Measurements from ENCODE around the gene ID1. TPM values are rescaled to one million over a fixed set of nuclear protein-coding genes. Genes with fewer than 3 reads are reported as not detected.

ID1 gene
- total and polyA plus RNA-seq, 2 of the 13 experiments (the other 11 are each of a cell fraction or from before 2014, with no cell fraction given) = 320 to 419 TPM

- TF ChIP-seq, protein P1, sequence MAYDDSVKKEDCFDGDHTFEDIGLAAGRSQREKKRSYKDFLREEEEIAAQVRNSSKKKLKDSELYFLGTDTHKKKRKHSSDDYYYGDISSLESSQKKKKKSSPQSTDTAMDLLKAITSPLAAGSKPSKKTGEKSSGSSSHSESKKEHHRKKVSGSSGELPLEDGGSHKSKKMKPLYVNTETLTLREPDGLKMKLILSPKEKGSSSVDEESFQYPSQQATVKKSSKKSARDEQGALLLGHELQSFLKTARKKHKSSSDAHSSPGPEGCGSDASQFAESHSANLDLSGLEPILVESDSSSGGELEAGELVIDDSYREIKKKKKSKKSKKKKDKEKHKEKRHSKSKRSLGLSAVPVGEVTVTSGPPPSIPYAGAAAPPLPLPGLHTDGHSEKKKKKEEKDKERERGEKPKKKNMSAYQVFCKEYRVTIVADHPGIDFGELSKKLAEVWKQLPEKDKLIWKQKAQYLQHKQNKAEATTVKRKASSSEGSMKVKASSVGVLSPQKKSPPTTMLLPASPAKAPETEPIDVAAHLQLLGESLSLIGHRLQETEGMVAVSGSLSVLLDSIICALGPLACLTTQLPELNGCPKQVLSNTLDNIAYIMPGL (CRISPR knock-in tag; IDR thresholded peaks at IDR 0.05; ENCODE audit: borderline replicate concordance in 1 of 2, low read depth in 1 of 2) = peak; percentile 2 to 13; a peak in 1 of 4 replicates
- TF ChIP-seq KLF11 (CRISPR knock-in tag; IDR thresholded peaks at IDR 0.05) (no peak), NR2F1 (CRISPR knock-in tag; IDR thresholded peaks at IDR 0.05) (no peak), ZNF256 (CRISPR knock-in tag; conservative IDR thresholded peaks at IDR 0.05) (0 out of 2 replicates have a peak, but pooled peaks have one; percentile 61), KLF16 (CRISPR knock-in tag; IDR thresholded peaks at IDR 0.05) (peak in 1 of 2 experiments; percentile 56; a peak in 2 of 4 replicates), ARID2 (CRISPR knock-in tag; IDR thresholded peaks at IDR 0.05; ENCODE audit: borderline replicate concordance) (peak; percentile 45; the same call in 1 of the 2 replicates), ZNF225 (CRISPR knock-in tag; IDR thresholded peaks at IDR 0.05) (no peak), MED13 (CRISPR knock-in tag; IDR thresholded peaks at IDR 0.05) (peak; percentile 43), CREB1 (IDR thresholded peaks at IDR 0.05) (peak; percentile 78), CREB1 (CRISPR knock-in tag; IDR thresholded peaks at IDR 0.05) (no peak), ELF3 (CRISPR knock-in tag; IDR thresholded peaks at IDR 0.05) (peak; percentile 6; the same call in 1 of the 2 replicates), HNRNPLL (IDR thresholded peaks at IDR 0.05; ENCODE audit: low read depth, low read length, poor library complexity, severe bottlenecking) (peak; percentile 57), ZNF235 (CRISPR knock-in tag; IDR thresholded peaks at IDR 0.05; ENCODE audit: borderline replicate concordance) (peak; percentile 46; the same call in 1 of the 2 replicates), KLF15 (CRISPR knock-in tag; IDR thresholded peaks at IDR 0.05; ENCODE audit: borderline replicate concordance) (peak; percentile 60; the same call in 1 of the 2 replicates), ZNF430 (CRISPR knock-in tag; IDR thresholded peaks at IDR 0.05) (peak; percentile 9; the same call in 1 of the 2 replicates), RXRB (CRISPR knock-in tag; IDR thresholded peaks at IDR 0.05; ENCODE audit: borderline replicate concordance) (peak; percentile 41; the same call in 1 of the 2 replicates), ZNF878 (CRISPR knock-in tag; IDR thresholded peaks at IDR 0.05) (0 out of 2 replicates have a peak, but pooled peaks have one; percentile 67), ZSCAN5A (CRISPR knock-in tag; IDR thresholded peaks at IDR 0.05; ENCODE audit: borderline replicate concordance) (no peak), ZKSCAN5 (CRISPR knock-in tag; IDR thresholded peaks at IDR 0.05) (no peak), ZNF777 (CRISPR knock-in tag; IDR thresholded peaks at IDR 0.05) (peak; percentile 80), U2AF1 (optimal IDR thresholded peaks at IDR 0.05; ENCODE audit: low read depth, low read length) (no peak), MXD4 (CRISPR knock-in tag; IDR thresholded peaks at IDR 0.05) (peak; percentile 50; the same call in 1 of the 2 replicates), ZNF749 (CRISPR knock-in tag; IDR thresholded peaks at IDR 0.05; ENCODE audit: borderline replicate concordance) (peak; percentile 32; the same call in 1 of the 2 replicates), PHF21A (CRISPR knock-in tag; IDR thresholded peaks at IDR 0.05) (peak; percentile 58; the same call in 1 of the 2 replicates)
- TF ChIP-seq, protein P2, sequence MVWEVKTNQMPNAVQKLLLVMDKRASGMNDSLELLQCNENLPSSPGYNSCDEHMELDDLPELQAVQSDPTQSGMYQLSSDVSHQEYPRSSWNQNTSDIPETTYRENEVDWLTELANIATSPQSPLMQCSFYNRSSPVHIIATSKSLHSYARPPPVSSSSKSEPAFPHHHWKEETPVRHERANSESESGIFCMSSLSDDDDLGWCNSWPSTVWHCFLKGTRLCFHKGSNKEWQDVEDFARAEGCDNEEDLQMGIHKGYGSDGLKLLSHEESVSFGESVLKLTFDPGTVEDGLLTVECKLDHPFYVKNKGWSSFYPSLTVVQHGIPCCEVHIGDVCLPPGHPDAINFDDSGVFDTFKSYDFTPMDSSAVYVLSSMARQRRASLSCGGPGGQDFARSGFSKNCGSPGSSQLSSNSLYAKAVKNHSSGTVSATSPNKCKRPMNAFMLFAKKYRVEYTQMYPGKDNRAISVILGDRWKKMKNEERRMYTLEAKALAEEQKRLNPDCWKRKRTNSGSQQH (CRISPR knock-in tag; IDR thresholded peaks at IDR 0.05; ENCODE audit: low read depth) = peak; percentile 5; the same call in 1 of the 2 replicates
Observed at GRCh38 chr20:31587545-31588389, 17.3 kb upstream of the ID1 start (continued).

Measured in HepG2 (cell line).